Measurements from ENCODE around the gene TNPO1. TPM values are rescaled to one million over a fixed set of nuclear protein-coding genes. Genes with fewer than 3 reads are reported as not detected.

The TNPO1 gene
- total RNA-seq, 1 experiment from 2014 or later = 148 TPM

- no peaks in the 10 kb centered on the region for H3K27me3 Mint-ChIP-seq (ENCODE audit: insufficient read depth, unreplicated experiment)
- peaks cover 14% of the 10 kb centered on the region for H3K4me1 Mint-ChIP-seq (ENCODE audit: low read depth, unreplicated experiment)
- no peaks in the 10 kb centered on the region for H3K9me3 ChIP-seq
- TF ChIP-seq, protein P1, sequence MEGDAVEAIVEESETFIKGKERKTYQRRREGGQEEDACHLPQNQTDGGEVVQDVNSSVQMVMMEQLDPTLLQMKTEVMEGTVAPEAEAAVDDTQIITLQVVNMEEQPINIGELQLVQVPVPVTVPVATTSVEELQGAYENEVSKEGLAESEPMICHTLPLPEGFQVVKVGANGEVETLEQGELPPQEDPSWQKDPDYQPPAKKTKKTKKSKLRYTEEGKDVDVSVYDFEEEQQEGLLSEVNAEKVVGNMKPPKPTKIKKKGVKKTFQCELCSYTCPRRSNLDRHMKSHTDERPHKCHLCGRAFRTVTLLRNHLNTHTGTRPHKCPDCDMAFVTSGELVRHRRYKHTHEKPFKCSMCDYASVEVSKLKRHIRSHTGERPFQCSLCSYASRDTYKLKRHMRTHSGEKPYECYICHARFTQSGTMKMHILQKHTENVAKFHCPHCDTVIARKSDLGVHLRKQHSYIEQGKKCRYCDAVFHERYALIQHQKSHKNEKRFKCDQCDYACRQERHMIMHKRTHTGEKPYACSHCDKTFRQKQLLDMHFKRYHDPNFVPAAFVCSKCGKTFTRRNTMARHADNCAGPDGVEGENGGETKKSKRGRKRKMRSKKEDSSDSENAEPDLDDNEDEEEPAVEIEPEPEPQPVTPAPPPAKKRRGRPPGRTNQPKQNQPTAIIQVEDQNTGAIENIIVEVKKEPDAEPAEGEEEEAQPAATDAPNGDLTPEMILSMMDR (IDR thresholded peaks at IDR 0.05; ENCODE audit: insufficient read depth in 1 of 2, low read depth in 1 of 2, low read length in 1 of 2, severe bottlenecking in 1 of 2, unreplicated experiment in 1 of 2) = no peak
- peak overlapping the region; percentile 100 for H3K4me3 Mint-ChIP-seq (ENCODE audit: unreplicated experiment)
- H3K27ac Mint-ChIP-seq (ENCODE audit: unreplicated experiment) = peak overlapping the region; percentile 95
- H3K36me3 Mint-ChIP-seq (ENCODE audit: insufficient read depth, unreplicated experiment) = peaks cover 18% of the 10 kb centered on the region
- CTCF ChIA-PET = interaction anchor here (0.7 to 2.4 kb wide), 4 partner anchors 245 to 540 kb away, joined by 3 to 9 read pairs (median 6); no protein-coding TSS in a partner anchor
- no peaks in the 10 kb centered on the region for H3K9me3 Mint-ChIP-seq (ENCODE audit: unreplicated experiment)
- DNase-seq = peak; percentile 58 to 64
- POLR2A ChIA-PET = interaction anchor here (0.5 kb wide), 1 partner anchor 43 kb away, joined by 3 read pairs; no protein-coding TSS in a partner anchor
- BruUV-seq (replicated peaks) = no TSS peak
- intact Hi-C loops (cut with micrococcal nuclease; ENCODE audit: unreplicated experiment) = loop anchor here (5.0 to 10.0 kb wide), 2 partner anchors 126 to 248 kb away; no protein-coding TSS in a partner anchor
- peak overlapping the region; percentile 87 for H3K4me3 ChIP-seq (ENCODE audit: low read depth, low read length)
- no peaks in the 10 kb centered on the region for H3K27me3 ChIP-seq (replicated peaks; ENCODE audit: control insufficient read depth, insufficient read depth, low read length)
- peaks cover 11% of the 10 kb centered on the region; the same call in 1 of the 2 replicates for H3K4me1 ChIP-seq
- H3K36me3 ChIP-seq (ENCODE audit: control insufficient read depth, insufficient read depth, low read length) = peaks cover 2% of the 10 kb centered on the region; the same call in 1 of the 2 replicates
Observed at GRCh38 chr5:72956324-72957140, 140.1 kb downstream of the TNPO1 start.

- Histone ChIP-seq H3K36me3 (ENCODE audit: control insufficient read depth, insufficient read depth, low read length) (peaks cover 2% of the 10 kb centered on the region; the same call in 1 of the 2 replicates), H3K9me3 (no peaks in the 10 kb centered on the region), H3K4me3 (ENCODE audit: low read depth, low read length) (peak overlapping the region; percentile 87), H3K4me1 (peaks cover 11% of the 10 kb centered on the region; the same call in 1 of the 2 replicates), H3K27me3 (replicated peaks; ENCODE audit: control insufficient read depth, insufficient read depth, low read length) (no peaks in the 10 kb centered on the region)
- ChIA-PET POLR2A (no interaction called here), CTCF (interaction anchor here (0.7 to 1.0 kb wide), 3 partner anchors 245 to 539 kb away, joined by 3 to 9 read pairs (median 4); no protein-coding TSS in a partner anchor)
- peak overlapping the region; percentile 95 for H3K27ac Mint-ChIP-seq (ENCODE audit: unreplicated experiment)
- peak overlapping the region; percentile 100 for H3K4me3 Mint-ChIP-seq (ENCODE audit: unreplicated experiment)
- H3K9me3 Mint-ChIP-seq (ENCODE audit: unreplicated experiment) = no peaks in the 10 kb centered on the region
- peaks cover 14% of the 10 kb centered on the region for H3K4me1 Mint-ChIP-seq (ENCODE audit: low read depth, unreplicated experiment)
- BruUV-seq (replicated peaks) = no TSS peak
- no peaks in the 10 kb centered on the region for H3K27me3 Mint-ChIP-seq (ENCODE audit: insufficient read depth, unreplicated experiment)
- no peak for DNase-seq
- intact Hi-C loops (cut with micrococcal nuclease; ENCODE audit: unreplicated experiment) = loop anchor here (5.0 to 10.0 kb wide), 2 partner anchors 125 to 247 kb away; no protein-coding TSS in a partner anchor
- peaks cover 18% of the 10 kb centered on the region for H3K36me3 Mint-ChIP-seq (ENCODE audit: insufficient read depth, unreplicated experiment)
- TF ChIP-seq, protein P1 (IDR thresholded peaks at IDR 0.05; ENCODE audit: insufficient read depth in 1 of 2, low read depth in 1 of 2, low read length in 1 of 2, severe bottlenecking in 1 of 2, unreplicated experiment in 1 of 2) = no peak
Observed at GRCh38 chr5:72957337-72957736, 140.9 kb downstream of the TNPO1 start.

GRCh38 chr5:72959257-72959656 lies 142.8 kb downstream of the TNPO1 start:
- ChIA-PET POLR2A (no interaction called here), CTCF (no interaction called here)
- Mint-ChIP-seq H3K27me3 (ENCODE audit: insufficient read depth, unreplicated experiment) (no peaks in the 10 kb centered on the region), H3K9me3 (ENCODE audit: unreplicated experiment) (no peaks in the 10 kb centered on the region), H3K27ac (ENCODE audit: unreplicated experiment) (no peak overlapping the region), H3K4me3 (ENCODE audit: unreplicated experiment) (no peak overlapping the region), H3K4me1 (ENCODE audit: low read depth, unreplicated experiment) (peaks cover 14% of the 10 kb centered on the region), H3K36me3 (ENCODE audit: insufficient read depth, unreplicated experiment) (peaks cover 18% of the 10 kb centered on the region)
- no peaks in the 10 kb centered on the region for H3K9me3 ChIP-seq
- TF ChIP-seq, protein P1 (IDR thresholded peaks at IDR 0.05; ENCODE audit: insufficient read depth in 1 of 2, low read depth in 1 of 2, low read length in 1 of 2, severe bottlenecking in 1 of 2, unreplicated experiment in 1 of 2) = no peak
- no peaks in the 10 kb centered on the region for H3K27me3 ChIP-seq (replicated peaks; ENCODE audit: control insufficient read depth, insufficient read depth, low read length)
- peaks cover 2% of the 10 kb centered on the region; the same call in 1 of the 2 replicates for H3K36me3 ChIP-seq (ENCODE audit: control insufficient read depth, insufficient read depth, low read length)
- H3K4me3 ChIP-seq (ENCODE audit: low read depth, low read length) = no peak overlapping the region
- no TSS peak for BruUV-seq (replicated peaks)
- intact Hi-C loops (cut with micrococcal nuclease; ENCODE audit: unreplicated experiment) = loop anchor here (5.0 to 10.0 kb wide), 2 partner anchors 123 to 246 kb away; no protein-coding TSS in a partner anchor
- no peak for DNase-seq
- H3K4me1 ChIP-seq = 0 out of 2 replicates have a peak, but pooled peaks cover 4% of the 10 kb centered on the region
